Activated CD4-positive, alpha-beta T cell treated with anti-CD3 and anti-CD28 coated beads for 1 hour (primary cell): ENCODE data around the gene CEP128.

ENCODE experiments used
- DNase-seq: peaks from one replicate; pipeline ENCODE4 v3.0.0-alpha.2; 2020

Gene CEP128

DNA sequence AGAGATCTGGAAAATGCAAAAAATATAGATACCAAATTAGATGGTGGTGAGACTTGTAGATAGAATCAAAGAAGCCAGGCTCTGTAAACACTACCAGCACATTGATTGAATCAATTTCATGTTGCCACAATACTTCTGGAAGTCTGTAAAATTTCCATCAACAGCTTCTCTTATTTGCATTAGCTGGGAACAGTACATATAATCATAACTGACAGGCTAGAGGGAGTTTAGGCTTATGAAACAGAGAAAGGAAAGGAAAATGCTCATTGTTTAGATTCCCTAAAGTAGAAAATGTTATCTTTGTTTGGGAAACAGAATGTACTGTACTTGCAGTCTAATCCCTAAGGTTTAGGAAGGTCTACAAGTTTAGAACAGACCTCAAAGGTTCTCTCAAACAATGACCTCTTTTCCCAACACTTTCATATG is 335.2 kb downstream of the CEP128 start:
- DNase-seq = no peak

GRCh38 chr14:80605536-80605935 is 336.0 kb downstream of the CEP128 start:
- DNase-seq = no peak

GRCh38 chr14:80602946-80603345 is 338.6 kb downstream of the CEP128 start:
- DNase-seq = no peak

GRCh38 chr14:80587096-80587724 is 354.3 kb downstream of the CEP128 start:
- DNase-seq = no peak

DNA sequence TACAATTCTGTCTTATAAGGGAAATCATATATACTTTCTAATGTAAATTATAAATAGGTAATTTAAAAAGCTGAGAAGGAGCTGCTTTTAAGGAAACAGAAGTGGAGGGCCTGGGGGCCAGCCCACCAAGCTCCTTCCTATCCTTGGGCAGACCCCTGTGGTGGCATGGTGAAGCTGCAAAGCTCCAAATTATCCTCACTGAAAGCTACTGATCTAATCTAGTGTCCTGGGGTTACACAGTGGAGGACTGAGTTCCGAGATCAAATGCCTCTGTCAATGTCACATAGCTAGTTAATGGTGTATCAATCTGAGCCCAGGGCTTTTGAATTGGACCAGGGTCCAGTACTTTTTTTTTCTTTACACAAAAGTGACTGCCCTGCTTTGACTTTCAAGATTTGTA is 355.4 kb downstream of the CEP128 start:
- no peak for DNase-seq

- no peak for DNase-seq
Measured at GRCh38 chr14:80585506-80585835, 356.1 kb downstream of the CEP128 start.

DNA sequence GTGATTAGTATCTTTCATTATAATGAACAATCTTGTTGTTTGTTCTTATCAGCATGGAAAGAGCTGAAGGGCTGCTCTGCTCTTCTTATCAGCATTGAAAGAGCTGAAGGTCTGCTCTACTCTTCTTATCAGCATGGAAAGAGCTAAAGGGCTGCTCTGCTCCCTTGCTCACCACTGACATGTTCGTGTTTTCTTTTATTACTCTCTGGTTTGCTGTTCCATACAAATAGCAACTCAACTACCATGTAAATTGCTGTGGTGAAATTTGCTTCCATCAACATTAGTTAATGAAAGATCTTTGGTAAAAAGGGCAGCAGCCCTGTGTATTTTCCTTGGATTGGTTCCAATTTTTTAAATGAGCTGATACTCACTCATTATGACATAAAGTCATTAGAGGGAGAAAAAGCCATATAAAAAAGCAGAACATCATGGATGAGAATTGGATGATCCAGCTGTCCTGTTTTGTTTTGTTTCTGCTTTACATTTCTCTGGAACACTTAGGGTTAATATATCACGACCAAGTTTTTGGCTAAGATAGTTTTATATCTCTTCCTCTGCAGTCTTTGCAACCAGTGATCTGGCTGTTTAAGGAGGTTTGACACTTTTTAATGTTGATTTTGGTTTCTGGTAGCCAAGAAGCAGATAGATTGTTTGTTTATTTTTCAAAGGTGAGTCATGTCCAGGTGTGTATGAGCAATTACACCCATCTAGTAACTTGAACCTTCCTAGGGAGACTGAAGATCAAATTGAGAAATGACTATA is 356.6 kb downstream of the CEP128 start:
- DNase-seq = no peak

DNA sequence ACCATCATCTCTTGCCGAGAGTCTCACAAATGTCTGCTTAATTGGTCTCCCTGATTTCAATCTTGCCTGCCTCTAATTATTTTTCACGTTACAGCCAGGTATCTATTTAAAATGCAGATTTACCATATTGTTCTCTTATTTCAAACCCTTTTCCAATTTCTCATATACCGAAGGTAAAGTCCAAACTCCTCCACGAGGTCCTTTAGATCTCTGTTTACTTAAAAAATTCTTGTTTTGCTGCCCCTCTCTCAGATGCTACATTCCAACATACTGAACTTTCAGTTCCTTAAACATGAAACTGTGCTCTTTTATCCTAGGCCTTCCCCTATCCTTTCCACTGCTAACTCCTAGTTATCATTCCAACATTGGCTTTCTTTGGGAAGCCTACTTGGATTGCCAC is 363.9 kb downstream of the CEP128 start:
- no peak for DNase-seq

GRCh38 chr14:80576401-80576800 is 365.1 kb downstream of the CEP128 start:
- DNase-seq = no peak

DNA sequence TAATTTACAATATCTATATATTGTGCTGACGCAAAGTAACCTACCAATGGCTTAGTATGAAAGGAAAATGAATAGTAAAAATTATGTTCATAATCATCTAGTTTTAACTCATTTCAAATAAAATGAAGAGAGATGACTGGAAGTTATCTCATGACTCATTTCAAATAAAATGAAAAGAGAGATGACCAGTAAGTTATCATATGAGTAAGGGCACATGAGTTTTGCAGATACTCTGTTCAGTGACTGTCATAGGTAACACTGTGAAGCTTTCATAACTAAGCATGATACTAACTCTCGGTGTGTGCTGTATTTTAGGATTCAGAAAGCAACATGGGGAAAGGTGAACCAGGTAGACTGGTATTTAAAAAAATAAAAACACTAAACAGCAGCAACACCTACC is 365.8 kb downstream of the CEP128 start:
- no peak for DNase-seq

DNA sequence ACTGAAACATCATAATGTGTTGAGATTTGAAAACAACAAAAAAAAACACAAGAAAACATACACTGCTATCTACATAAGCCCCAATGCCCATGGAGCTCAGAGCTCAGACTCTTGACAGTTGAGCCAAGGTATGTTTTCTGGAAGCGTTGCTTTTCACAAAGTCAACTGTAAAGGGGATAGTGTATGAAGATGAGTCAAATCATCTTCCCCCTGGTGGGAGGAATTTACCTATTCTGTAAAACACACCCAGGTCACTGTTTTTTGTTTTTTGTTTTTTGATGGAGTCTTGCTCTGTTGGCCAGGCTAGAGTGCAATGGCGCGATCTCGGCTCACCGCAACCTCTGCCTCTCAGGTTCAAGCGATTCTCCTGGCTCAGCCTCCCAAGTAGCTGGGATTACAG is 368.9 kb downstream of the CEP128 start:
- no peak for DNase-seq

DNA sequence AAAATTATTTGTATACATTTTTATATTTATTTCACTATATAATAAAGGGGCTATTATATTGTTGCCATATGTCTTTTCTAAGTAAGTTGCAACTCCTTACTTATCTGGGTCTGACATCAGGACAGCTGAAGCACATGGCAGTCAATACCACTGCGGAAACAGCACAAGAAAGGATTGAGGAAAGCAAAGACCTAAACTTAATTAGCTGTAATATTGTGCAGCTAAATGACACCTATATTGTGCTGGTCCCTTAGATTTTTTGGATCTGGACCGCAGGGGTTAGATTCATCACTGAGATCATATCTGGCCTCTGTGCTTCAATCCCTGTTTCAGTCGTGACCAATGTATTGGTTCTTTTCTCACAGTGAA is 370.6 kb downstream of the CEP128 start:
- no peak for DNase-seq

DNA sequence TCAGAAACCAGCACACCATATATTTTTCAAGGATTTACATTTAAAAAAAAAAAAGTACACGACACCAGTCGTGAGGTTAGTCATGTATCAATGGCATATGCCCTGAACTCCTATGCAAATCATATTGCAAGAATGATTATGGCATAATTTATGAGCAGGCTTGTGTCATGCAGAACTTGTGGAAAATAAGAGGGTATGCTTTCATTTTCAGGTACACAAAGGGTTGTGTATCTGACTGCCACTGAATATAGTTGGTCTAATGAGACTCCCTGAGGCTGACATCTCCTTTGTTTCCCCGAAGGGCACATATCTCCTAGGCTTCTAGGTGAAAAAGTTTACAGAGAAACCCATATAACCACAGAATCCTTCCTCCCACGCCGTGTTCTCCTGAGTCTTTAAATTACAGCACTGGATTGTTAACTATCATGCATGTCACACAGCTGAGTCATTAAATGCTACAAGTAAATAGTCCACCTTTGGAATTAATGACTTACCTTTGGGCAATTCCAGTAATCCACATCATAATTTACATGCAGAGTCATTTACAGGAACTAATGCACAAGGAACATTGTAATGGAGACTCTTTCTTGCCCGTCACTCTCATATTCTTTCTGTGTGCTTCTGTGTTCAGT is 373.5 kb downstream of the CEP128 start:
- DNase-seq = no peak

DNA sequence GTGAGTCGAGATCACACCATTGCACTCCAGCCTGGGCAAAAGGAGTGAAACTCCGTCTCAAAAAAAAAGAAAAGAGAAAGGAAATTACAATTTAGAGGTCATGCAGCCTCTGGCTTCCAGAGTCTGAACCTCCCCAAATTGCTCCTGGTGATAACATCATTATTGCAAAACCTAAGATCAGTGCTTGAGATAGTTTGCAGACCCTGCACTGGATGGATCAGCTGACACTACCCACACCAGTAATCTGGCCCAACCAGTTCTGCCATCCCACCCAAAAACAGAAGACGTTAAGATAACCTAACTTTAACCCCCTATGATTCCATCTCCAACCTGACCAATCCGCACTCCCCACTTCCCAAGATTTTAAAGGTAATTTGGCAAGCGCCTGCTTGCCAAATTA is 376.5 kb downstream of the CEP128 start:
- no peak for DNase-seq

DNA sequence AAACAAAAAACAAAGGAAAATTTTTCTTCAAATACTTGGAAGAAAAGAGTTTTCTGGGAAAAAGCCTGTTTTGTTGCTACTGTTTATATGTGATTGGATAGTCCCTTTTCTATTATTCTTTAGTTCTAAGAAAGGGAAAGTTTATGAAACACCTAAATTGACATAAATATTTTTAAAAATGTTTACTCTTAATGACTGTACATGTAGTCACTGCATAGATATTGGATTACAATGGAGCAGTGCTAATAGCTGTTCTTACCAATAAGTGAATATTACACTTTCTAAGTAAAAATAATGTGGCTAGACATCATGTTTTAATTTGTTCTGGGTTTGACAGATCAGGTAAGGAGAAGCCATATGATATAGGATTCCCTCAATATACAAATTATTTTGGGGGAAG is 377.5 kb downstream of the CEP128 start:
- DNase-seq = no peak

DNA sequence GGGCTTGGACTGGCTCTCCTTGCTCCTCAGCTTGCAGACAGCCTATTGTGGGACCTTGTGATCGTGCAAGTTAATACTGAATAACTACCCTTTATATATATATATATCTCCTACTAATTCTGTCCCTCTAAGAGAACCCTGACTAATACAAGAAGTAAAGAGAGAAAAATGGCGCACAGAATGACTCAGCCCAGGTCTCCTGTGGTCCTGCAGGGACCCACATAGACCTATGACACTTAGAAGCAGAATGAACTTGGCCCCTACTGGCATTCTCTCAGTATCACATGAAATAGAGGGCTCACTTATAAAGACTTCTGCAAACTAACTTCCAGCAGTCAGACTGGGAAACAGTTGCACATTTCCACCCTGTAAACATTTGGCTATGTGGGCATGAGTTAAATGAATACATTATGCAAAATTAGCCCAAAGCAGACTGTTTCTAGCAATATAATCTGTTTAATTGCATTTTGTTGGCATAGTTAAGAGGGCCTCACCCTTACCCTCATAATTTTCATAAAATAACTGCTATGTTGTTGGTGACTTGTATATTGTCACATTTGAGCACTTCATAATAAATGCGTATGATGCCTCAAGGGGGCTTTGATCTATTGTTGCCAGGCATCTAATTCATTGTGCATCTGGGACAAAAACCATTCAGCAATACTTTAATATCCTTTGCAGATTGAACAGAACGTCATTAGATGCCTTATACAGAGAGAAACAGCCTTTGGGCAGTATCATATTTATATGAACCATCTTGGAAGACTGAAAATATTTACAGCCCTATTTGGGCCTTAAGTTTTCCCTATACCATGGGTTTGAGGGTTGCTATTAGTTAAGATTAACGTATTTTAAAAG is 380.5 kb downstream of the CEP128 start:
- no peak for DNase-seq

DNA sequence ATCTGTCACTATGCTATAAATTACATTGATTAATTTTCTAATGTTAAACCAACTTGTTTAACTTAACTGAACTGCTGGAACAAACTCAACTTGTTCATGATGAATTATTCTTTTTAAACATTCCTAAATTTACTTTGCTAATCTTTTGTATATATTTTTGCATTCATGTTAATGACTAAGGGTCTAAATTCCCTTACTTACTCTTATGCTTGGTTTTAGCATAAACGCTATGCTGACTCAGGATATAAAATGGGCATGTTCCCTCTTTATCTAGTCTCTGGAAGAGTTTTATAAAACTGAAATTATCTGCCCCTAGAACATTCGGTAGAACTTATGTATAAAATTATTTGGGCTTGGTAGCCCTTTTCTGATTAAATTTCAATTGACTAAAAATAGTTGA is 387.4 kb downstream of the CEP128 start:
- DNase-seq = no peak

- DNase-seq = no peak
Measured at GRCh38 chr14:80549141-80549540, 392.4 kb downstream of the CEP128 start.

- DNase-seq = no peak
Measured at GRCh38 chr14:80545935-80546854, 395.3 kb downstream of the CEP128 start.

- DNase-seq = no peak
Measured at GRCh38 chr14:80544366-80544765, 397.2 kb downstream of the CEP128 start.

GRCh38 chr14:80543211-80543610 is 398.3 kb downstream of the CEP128 start:
- no peak for DNase-seq

GRCh38 chr14:80538633-80539375 is 402.7 kb downstream of the CEP128 start:
- no peak for DNase-seq
